H1 (cell line): ENCODE data around the gene TMEM115.

Source experiments
- BRCA1 ChIP-seq: IDR thresholded peaks from 2 replicates; pipeline ENCODE4 v1.6.1; 2012; ENCODE audit warnings: low read depth, low read length, improper control_type of control experiment
- CBX8 ChIP-seq: fragments of 300-800, 300-1000 bp; sonication (generic); IDR thresholded peaks from 2 replicates; pipeline ENCODE4 v1.7.1; 2016; ENCODE audit warnings: low read depth, low read length, borderline replicate concordance
- CREB1 ChIP-seq: IDR thresholded peaks from 2 replicates; pipeline ENCODE4 v1.6.1; 2012; ENCODE audit warnings: inconsistent platforms
- CTCF ChIP-seq, 3 experiments: IDR thresholded peaks; 1 replicate in 2 of 3; 2 replicates in 1 of 3; pipeline versions ENCODE4 v1.5.1 to v1.6.1; 2011; ENCODE audit warnings: low read length in 3 of 3, mild to moderate bottlenecking in 3 of 3, inconsistent platforms in 2 of 3, low read depth in 1 of 3, moderate library complexity in 1 of 3; ENCODE audit not compliant: insufficient read depth in 1 of 3; ENCODE audit errors: control extremely low read depth in 1 of 3
- EP300 ChIP-seq, 2 experiments: IDR thresholded peaks; 1 replicate in 1 of 2; 2 replicates in 1 of 2; pipeline ENCODE4 v1.6.1; 2011 to 2012; ENCODE audit warnings: low read depth in 2 of 2, low read length in 2 of 2, mild to moderate bottlenecking in 2 of 2, borderline replicate concordance in 1 of 2, inconsistent platforms in 1 of 2, moderate library complexity in 1 of 2
- EZH2 ChIP-seq: fragments of 200-600 bp; sonication (generic); IDR thresholded peaks from 2 replicates; pipeline ENCODE4 v1.7.1; 2012; ENCODE audit warnings: low read depth, mild to moderate bottlenecking, moderate library complexity, low read length, inconsistent platforms; ENCODE audit not compliant: severe bottlenecking
- HDAC2 ChIP-seq, 2 experiments: fragments of 300-600 bp in 1 of 2; sonication (generic) in 1 of 2; IDR thresholded peaks; 2 replicates each; pipeline ENCODE4 v1.6.1; 2011 to 2012; ENCODE audit warnings: low read depth in 2 of 2, low read length in 2 of 2, mild to moderate bottlenecking in 2 of 2, moderate library complexity in 2 of 2, borderline replicate concordance in 1 of 2, inconsistent platforms in 1 of 2
- POLR2A ChIP-seq, 2 experiments: IDR thresholded peaks; 1 replicate in 1 of 2; 2 replicates in 1 of 2; pipeline ENCODE4 v1.6.1; 2011; ENCODE audit warnings: low read depth in 2 of 2, low read length in 2 of 2, mild to moderate bottlenecking in 2 of 2; ENCODE audit errors: control extremely low read depth in 1 of 2
- POLR2AphosphoS5 ChIP-seq: IDR thresholded peaks from 2 replicates; pipeline ENCODE4 v1.6.1; 2011; ENCODE audit warnings: low read depth, low read length
- SP4 ChIP-seq: IDR thresholded peaks from 2 replicates; pipeline ENCODE4 v1.6.1; 2012; ENCODE audit warnings: low read length, inconsistent platforms
- TEAD4 ChIP-seq: IDR thresholded peaks from 2 replicates; pipeline ENCODE4 v1.6.1; 2012; ENCODE audit warnings: low read depth, low read length, inconsistent platforms, mixed read lengths
- USF2 ChIP-seq: IDR thresholded peaks from 2 replicates; pipeline ENCODE4 v1.6.1; 2011; ENCODE audit warnings: low read length, improper control_type of control experiment
- YY1 ChIP-seq: IDR thresholded peaks from 2 replicates; pipeline ENCODE4 v1.6.1; 2011; ENCODE audit warnings: low read depth, mild to moderate bottlenecking, low read length

- TF ChIP-seq HDAC2 (IDR thresholded peaks at IDR 0.05; ENCODE audit: borderline replicate concordance in 1 of 2, low read depth in 2 of 2, low read length in 2 of 2), result no peak
- TF ChIP-seq POLR2A (IDR thresholded peaks at IDR 0.05; ENCODE audit: control extremely low read depth in 1 of 2, low read depth in 2 of 2, low read length in 2 of 2), result no peak
- no peak for TF ChIP-seq POLR2AphosphoS5
- no peak for TF ChIP-seq CTCF (IDR thresholded peaks at IDR 0.05; ENCODE audit: control extremely low read depth in 1 of 3, insufficient read depth in 1 of 3, low read depth in 1 of 3, low read length in 3 of 3)
- TF ChIP-seq CREB1, result no peak
- TF ChIP-seq TEAD4, result no peak
- no peak for TF ChIP-seq SP4
- no peak for TF ChIP-seq CBX8
- TF ChIP-seq USF2, result no peak
- TF ChIP-seq EZH2, result no peak
- TF ChIP-seq YY1, result no peak
- TF ChIP-seq EP300 (IDR thresholded peaks at IDR 0.05; ENCODE audit: borderline replicate concordance in 1 of 2, low read depth in 2 of 2, low read length in 2 of 2), result no peak
- no peak for TF ChIP-seq BRCA1
These were observed 45.9 kb upstream of the TMEM115 start for GRCh38 chr3:50405249-50405648.
